ENCODE results near the gene ACAA1. TPM values are rescaled to one million over a fixed set of nuclear protein-coding genes. Genes with fewer than 3 reads are reported as not detected.
"Not testable (repeated sequence)": the region's sequence is repeated elsewhere in the genome, so short reads cannot be mapped to it uniquely, and the experiment has no call there.

ACAA1 gene
- total RNA-seq, 2 experiments from 2014 or later: 99.7 to 104 TPM

- Mint-ChIP-seq H3K4me3 (peak overlapping the region; percentile 86), H3K27ac (peak overlapping the region; percentile 32), H3K4me1 (ENCODE audit: low read depth) (peaks cover 55% of the 10 kb centered on the region), H3K36me3 (ENCODE audit: low read depth) (peaks cover 55% of the 10 kb centered on the region)
- H3K9me3 Mint-ChIP-seq (ENCODE audit: insufficient read depth); CTCF ChIA-PET; ATAC-seq; H3K27me3 Mint-ChIP-seq (ENCODE audit: low read depth); POLR2A ChIA-PET; DNase-seq: not testable (repeated sequence)
These were observed 2.3 kb downstream of the ACAA1 start for GRCh38 chr3:38134517-38135143.

GRCh38 chr3:38133557-38134405 lies 3.1 kb downstream of the ACAA1 start:
- Mint-ChIP-seq H3K4me1 (ENCODE audit: low read depth) (peaks cover 53% of the 10 kb centered on the region), H3K4me3 (no peak overlapping the region), H3K9me3 (ENCODE audit: insufficient read depth) (no peaks in the 10 kb centered on the region), H3K27ac (peak overlapping the region; percentile 32), H3K36me3 (ENCODE audit: low read depth) (peaks cover 60% of the 10 kb centered on the region), H3K27me3 (ENCODE audit: low read depth) (no peaks in the 10 kb centered on the region)
- ChIA-PET POLR2A (interaction anchor here (1.5 kb wide), 1 partner anchor 31 kb away, joined by 9 read pairs; the partner anchor contains the start of gene OXSR1), CTCF (interaction anchor here (1.4 kb wide), 1 partner anchor 16 kb away, joined by 6 read pairs; no protein-coding TSS in a partner anchor)
- ATAC-seq (no peak), DNase-seq (no peak)

GRCh38 chr3:38133209-38133556 lies 3.7 kb downstream of the ACAA1 start:
- H3K27ac Mint-ChIP-seq: peak overlapping the region; percentile 63
- H3K4me1 Mint-ChIP-seq (ENCODE audit: low read depth): peaks cover 51% of the 10 kb centered on the region
- ChIA-PET CTCF (interaction anchor here (1.4 kb wide), 1 partner anchor 15 kb away, joined by 6 read pairs; no protein-coding TSS in a partner anchor), POLR2A (interaction anchor here (1.5 kb wide), 1 partner anchor 32 kb away, joined by 9 read pairs; the partner anchor contains the start of gene OXSR1)
- peaks cover 62% of the 10 kb centered on the region for H3K36me3 Mint-ChIP-seq (ENCODE audit: low read depth)
- no peak overlapping the region for H3K4me3 Mint-ChIP-seq
- no peaks in the 10 kb centered on the region for H3K27me3 Mint-ChIP-seq (ENCODE audit: low read depth)
- no peak for ATAC-seq
- H3K9me3 Mint-ChIP-seq (ENCODE audit: insufficient read depth): no peaks in the 10 kb centered on the region
- no peak for DNase-seq

- POLR2A ChIA-PET: interaction anchor here (1.6 kb wide), 1 partner anchor 11 kb away, joined by 5 read pairs; no protein-coding TSS in a partner anchor
- ATAC-seq: no peak
- H3K9me3 Mint-ChIP-seq (ENCODE audit: insufficient read depth): no peaks in the 10 kb centered on the region
- H3K36me3 Mint-ChIP-seq (ENCODE audit: low read depth): peaks cover 70% of the 10 kb centered on the region
- DNase-seq: no peak
- CTCF ChIA-PET: interaction anchor here (0.9 to 1.0 kb wide), 2 partner anchors 15 to 215 kb away, joined by 3 to 4 read pairs; partner anchors contain the start of gene XYLB
- H3K4me1 Mint-ChIP-seq (ENCODE audit: low read depth): peaks cover 43% of the 10 kb centered on the region
- H3K4me3 Mint-ChIP-seq: no peak overlapping the region
- H3K27me3 Mint-ChIP-seq (ENCODE audit: low read depth): no peaks in the 10 kb centered on the region
- no peak overlapping the region for H3K27ac Mint-ChIP-seq
These were observed 5.1 kb downstream of the ACAA1 start for GRCh38 chr3:38131621-38132369.

DNA sequence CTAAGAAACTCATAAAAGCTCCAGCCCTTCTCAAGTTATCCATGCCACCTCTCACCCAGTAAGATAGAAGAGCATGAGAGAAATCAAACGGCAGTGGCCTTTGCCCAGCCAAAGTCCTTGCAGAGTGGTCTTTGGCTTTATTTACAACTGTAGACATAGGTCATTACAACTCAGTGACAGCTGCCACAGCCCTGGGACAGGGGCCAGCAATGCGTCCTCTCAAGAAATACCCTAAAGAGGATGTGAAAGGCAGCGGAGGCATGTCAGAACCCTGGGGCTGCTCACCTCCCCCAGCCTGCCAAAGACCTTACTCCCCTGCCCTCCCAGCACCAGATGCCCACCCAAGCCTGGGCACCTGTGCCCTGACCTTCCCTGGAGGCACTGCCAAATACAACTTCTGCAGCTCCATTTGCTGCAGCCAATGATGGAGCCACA lies 6.3 kb downstream of the ACAA1 start:
- DNase-seq (no peak), ATAC-seq (no peak)
- CTCF ChIA-PET: interaction anchor here (1.1 kb wide), 1 partner anchor 33 kb away, joined by 3 read pairs; no protein-coding TSS in a partner anchor
- peaks cover 37% of the 10 kb centered on the region for H3K4me1 Mint-ChIP-seq (ENCODE audit: low read depth)
- POLR2A ChIA-PET: interaction anchor here (1.6 kb wide), 1 partner anchor 10 kb away, joined by 5 read pairs; no protein-coding TSS in a partner anchor
- no peaks in the 10 kb centered on the region for H3K27me3 Mint-ChIP-seq (ENCODE audit: low read depth)
- no peak overlapping the region for H3K4me3 Mint-ChIP-seq
- H3K36me3 Mint-ChIP-seq (ENCODE audit: low read depth): peaks cover 73% of the 10 kb centered on the region
- no peaks in the 10 kb centered on the region for H3K9me3 Mint-ChIP-seq (ENCODE audit: insufficient read depth)
- H3K27ac Mint-ChIP-seq: no peak overlapping the region

DNA sequence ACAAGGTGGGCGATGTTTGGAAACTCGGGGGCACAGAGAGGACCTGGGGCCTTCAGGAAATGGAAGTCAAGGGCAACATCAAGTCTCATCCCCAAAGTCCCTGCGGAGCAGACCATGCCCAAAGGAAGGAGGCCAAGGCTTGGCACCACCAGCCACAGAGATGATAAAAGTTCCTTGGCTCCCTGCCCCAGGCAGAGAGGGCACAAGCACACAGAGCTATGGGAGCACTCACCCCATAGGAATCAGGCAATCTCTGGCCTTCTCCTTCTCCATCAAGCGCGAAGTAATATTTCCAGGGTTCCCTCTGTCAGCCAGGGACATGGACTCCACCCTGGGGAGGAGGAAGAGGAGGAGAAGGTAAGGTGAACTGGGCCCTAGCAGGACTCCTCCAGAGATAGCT lies 7.9 kb downstream of the ACAA1 start:
- Mint-ChIP-seq H3K27ac (no peak overlapping the region), H3K27me3 (ENCODE audit: low read depth) (no peaks in the 10 kb centered on the region), H3K36me3 (ENCODE audit: low read depth) (peaks cover 73% of the 10 kb centered on the region), H3K9me3 (ENCODE audit: insufficient read depth) (no peaks in the 10 kb centered on the region), H3K4me1 (ENCODE audit: low read depth) (peaks cover 24% of the 10 kb centered on the region), H3K4me3 (no peak overlapping the region)
- ChIA-PET POLR2A (interaction anchor here (2.5 to 2.7 kb wide), 2 partner anchors 8 to 36 kb away, joined by 9 to 13 read pairs; partner anchors contain the start of genes ACAA1 and OXSR1), CTCF (interaction anchor here (0.9 kb wide), 1 partner anchor 351 kb away, joined by 3 read pairs; no protein-coding TSS in a partner anchor)
- DNase-seq (no peak), ATAC-seq (no peak)

GRCh38 chr3:38128303-38128655 lies 8.6 kb downstream of the ACAA1 start:
- H3K4me1 Mint-ChIP-seq (ENCODE audit: low read depth): peaks cover 17% of the 10 kb centered on the region
- ATAC-seq: no peak
- H3K27me3 Mint-ChIP-seq (ENCODE audit: low read depth): no peaks in the 10 kb centered on the region
- CTCF ChIA-PET: interaction anchor here (0.9 kb wide), 1 partner anchor 352 kb away, joined by 3 read pairs; no protein-coding TSS in a partner anchor
- POLR2A ChIA-PET: interaction anchor here (2.5 to 2.7 kb wide), 2 partner anchors 9 to 37 kb away, joined by 9 to 13 read pairs; partner anchors contain the start of genes ACAA1 and OXSR1
- H3K4me3 Mint-ChIP-seq: no peak overlapping the region
- DNase-seq: no peak
- H3K27ac Mint-ChIP-seq: no peak overlapping the region
- H3K9me3 Mint-ChIP-seq (ENCODE audit: insufficient read depth): no peaks in the 10 kb centered on the region
- peaks cover 72% of the 10 kb centered on the region for H3K36me3 Mint-ChIP-seq (ENCODE audit: low read depth)

DNA sequence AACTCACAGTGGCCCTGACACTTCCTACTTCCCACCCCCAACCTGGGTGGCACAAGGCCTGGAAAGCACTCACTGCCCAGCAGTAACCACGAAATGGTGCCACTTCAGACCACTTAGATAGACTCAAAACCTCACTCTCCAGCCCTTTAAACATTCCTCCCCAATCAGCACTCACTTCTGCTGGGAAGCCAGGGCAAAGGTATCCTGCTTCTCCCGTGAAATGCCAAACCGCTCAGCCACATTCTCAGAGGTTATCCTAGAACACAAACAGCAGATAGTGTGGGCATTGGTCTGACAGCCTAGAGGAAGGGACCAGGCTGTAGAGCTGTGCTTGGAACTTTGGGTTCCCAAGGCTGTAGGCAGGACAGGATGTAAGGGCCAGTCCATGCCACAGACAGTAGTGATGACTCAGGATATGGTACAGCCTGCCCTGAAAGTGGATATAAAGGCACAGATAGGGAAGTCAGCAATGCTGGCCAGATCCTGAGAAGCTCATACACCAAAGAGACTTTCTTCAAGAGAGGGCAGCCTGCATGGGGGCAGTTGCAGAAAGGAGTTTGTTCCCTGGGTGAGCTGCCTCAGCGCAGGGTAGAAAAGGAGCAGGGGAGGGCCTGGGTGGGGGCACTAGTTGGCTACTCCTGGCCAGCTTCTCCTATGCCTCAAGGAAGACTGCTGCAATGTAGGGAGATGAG lies 9.2 kb downstream of the ACAA1 start:
- CTCF ChIA-PET: no interaction called here
- no peaks in the 10 kb centered on the region for H3K27me3 Mint-ChIP-seq (ENCODE audit: low read depth)
- H3K27ac Mint-ChIP-seq: no peak overlapping the region
- DNase-seq (no peak), ATAC-seq (no peak)
- H3K4me1 Mint-ChIP-seq (ENCODE audit: low read depth): peaks cover 12% of the 10 kb centered on the region
- POLR2A ChIA-PET: interaction anchor here (2.5 to 2.7 kb wide), 2 partner anchors 9 to 37 kb away, joined by 9 to 13 read pairs; partner anchors contain the start of genes ACAA1 and OXSR1
- peaks cover 72% of the 10 kb centered on the region for H3K36me3 Mint-ChIP-seq (ENCODE audit: low read depth)
- H3K4me3 Mint-ChIP-seq: no peak overlapping the region
- no peaks in the 10 kb centered on the region for H3K9me3 Mint-ChIP-seq (ENCODE audit: insufficient read depth)

GRCh38 chr3:38126121-38126892 lies 10.6 kb downstream of the ACAA1 start:
- no peak overlapping the region for H3K4me3 Mint-ChIP-seq
- H3K4me1 Mint-ChIP-seq (ENCODE audit: low read depth): peaks cover 10% of the 10 kb centered on the region
- no peaks in the 10 kb centered on the region for H3K9me3 Mint-ChIP-seq (ENCODE audit: insufficient read depth)
- H3K27me3 Mint-ChIP-seq (ENCODE audit: low read depth): no peaks in the 10 kb centered on the region
- DNase-seq (no peak), ATAC-seq (no peak)
- CTCF ChIA-PET: no interaction called here
- peaks cover 69% of the 10 kb centered on the region for H3K36me3 Mint-ChIP-seq (ENCODE audit: low read depth)
- no peak overlapping the region for H3K27ac Mint-ChIP-seq
- POLR2A ChIA-PET: no interaction called here

GRCh38 chr3:38125305-38126120 lies 11.4 kb downstream of the ACAA1 start:
- ChIA-PET CTCF (no interaction called here), POLR2A (no interaction called here)
- ATAC-seq (no peak), DNase-seq (no peak)
- no peaks in the 10 kb centered on the region for H3K27me3 Mint-ChIP-seq (ENCODE audit: low read depth)
- no peak overlapping the region for H3K4me3 Mint-ChIP-seq
- no peaks in the 10 kb centered on the region for H3K9me3 Mint-ChIP-seq (ENCODE audit: insufficient read depth)
- peaks cover 9% of the 10 kb centered on the region for H3K4me1 Mint-ChIP-seq (ENCODE audit: low read depth)
- no peak overlapping the region for H3K27ac Mint-ChIP-seq
- peaks cover 68% of the 10 kb centered on the region for H3K36me3 Mint-ChIP-seq (ENCODE audit: low read depth)

All from activated CD8-positive, alpha-beta T cell treated with anti-CD3 and anti-CD28 coated beads, Interleukin-2, amount 10 ng/mL, durations not matched to agents 7 days and 5 days (primary cell).